ENCODE data around the gene C17orf75. TPM values are rescaled to one million over a fixed set of nuclear protein-coding genes. Genes with fewer than 3 reads are reported as not detected.
"Not testable (repeated sequence)": the region's sequence is repeated elsewhere in the genome, so short reads cannot be mapped to it uniquely, and the experiment has no call there.

The C17orf75 gene
- total RNA-seq (10 to 100 TPM; 17.7 to 25.6 (median 22.0) TPM), polyA plus RNA-seq (10 to 100 TPM; 10.7 to 14.8 TPM)
- long read RNA-seq, donor 1, transcript C17orf75-202 (10 exons, 1,642 nt), result major isoform, 14 of 17 reads
- long read RNA-seq, donor 1, partial matches to known transcripts, result 1 of 17 reads
- long read RNA-seq, donor 1, other reads (novel, unspliced or antisense), result 2 of 17 reads
- long read RNA-seq, donor 2, transcript C17orf75-202 (10 exons, 1,642 nt), result major isoform, 16 of 23 reads
- long read RNA-seq, donor 2, partial matches to known transcripts, result 1 of 23 reads
- long read RNA-seq, donor 2, other reads (novel, unspliced or antisense), result 6 of 23 reads
- long read RNA-seq, donor 3, transcript C17orf75-202 (10 exons, 1,642 nt), result major isoform, 49 of 57 reads
- long read RNA-seq, donor 3, partial matches to known transcripts, result 2 of 57 reads
- long read RNA-seq, donor 3, other reads (novel, unspliced or antisense), result 5 of 57 reads

GRCh38 chr17:32341857-32342602 lies at the start of gene C17orf75:
Gene C17orf75 (minus strand): TSS chr17:32342173. CDS start chr17:32342139, 34 bp downstream.
- Histone ChIP-seq H3K27ac (peak within 1 kb of the TSS; percentile 19 to 93 (median 85)), H3K36me3 (peaks cover 0 to 32% (median 13%) of the 10 kb centered on the region in 9 donors), H3K27me3 (no peaks in the 10 kb centered on the region), H3K9me3 (no peaks in the 10 kb centered on the region), H3K4me1 (peaks cover 2 to 23% (median 16%) of the 10 kb centered on the region in 9 donors), H3K4me3 (peak within 1 kb of the TSS; percentile 19 to 87 (median 72))
- ATAC-seq (peak; percentile 92 to 96 (median 95)), DNase-seq (peak; percentile 80 to 81)
- no peak for TF ChIP-seq CTCF (IDR thresholded peaks at IDR 0.05)
- 7% methylated on average over 35 to 47 of the region's 47 CpGs for WGBS, 2 donors
- intact Hi-C loops (cut with DNase I), result no loop called here

GRCh38 chr17:32388613-32389459 lies 46.9 kb upstream of the C17orf75 start:
- Histone ChIP-seq H3K27ac (no peak overlapping the region), H3K4me1 (no peaks in the 10 kb centered on the region), H3K27me3 (no peaks in the 10 kb centered on the region), H3K9me3 (no peaks in the 10 kb centered on the region), H3K36me3 (peaks cover 0 to 48% (median 0%) of the 10 kb centered on the region in 9 donors), H3K4me3 (no peak overlapping the region)
- intact Hi-C loops (cut with DNase I), result no loop called here
- DNase-seq, result no peak
- no peak for TF ChIP-seq CTCF (IDR thresholded peaks at IDR 0.05)
- WGBS, 2 donors, result 91 to 92% methylated on average over 6 of the region's 6 CpGs
- no peak for ATAC-seq

GRCh38 chr17:32388128-32388527 lies 46.2 kb upstream of the C17orf75 start:
- DNase-seq; H3K4me1 ChIP-seq; H3K4me3 ChIP-seq; H3K27me3 ChIP-seq; intact Hi-C loops (cut with DNase I); H3K27ac ChIP-seq; H3K9me3 ChIP-seq; ATAC-seq: not testable (repeated sequence)
- WGBS, 2 donors, result 97 to 98% methylated on average over 14 of the region's 14 CpGs
- H3K36me3 ChIP-seq, result peaks cover 0 to 54% (median 0%) of the 10 kb centered on the region in 9 donors

- no peak for DNase-seq
- no peaks in the 10 kb centered on the region for H3K9me3 ChIP-seq
- TF ChIP-seq CTCF (IDR thresholded peaks at IDR 0.05), result no peak
- no peaks in the 10 kb centered on the region for H3K4me1 ChIP-seq
- H3K27me3 ChIP-seq, result no peaks in the 10 kb centered on the region
- no peak for ATAC-seq
- intact Hi-C loops (cut with DNase I), result no loop called here
- H3K27ac ChIP-seq, result no peak overlapping the region
- H3K4me3 ChIP-seq, result no peak overlapping the region
- peaks cover 0 to 67% (median 11%) of the 10 kb centered on the region in 9 donors for H3K36me3 ChIP-seq
Observed at GRCh38 chr17:32386844-32387243, 44.9 kb upstream of the C17orf75 start.

Data from heart right ventricle (tissue), 16 donors.